HG03520 (cell line): ENCODE measurements around the gene NHLH2.

ENCODE experiments used
- ATAC-seq: cut with Tn5 transposase; IDR thresholded peaks from one replicate; pipeline ENCODE4 v1.9.1; 2021; ENCODE audit warnings: mild to moderate bottlenecking, moderate library complexity; ENCODE audit not compliant: unreplicated experiment

Gene NHLH2

DNA sequence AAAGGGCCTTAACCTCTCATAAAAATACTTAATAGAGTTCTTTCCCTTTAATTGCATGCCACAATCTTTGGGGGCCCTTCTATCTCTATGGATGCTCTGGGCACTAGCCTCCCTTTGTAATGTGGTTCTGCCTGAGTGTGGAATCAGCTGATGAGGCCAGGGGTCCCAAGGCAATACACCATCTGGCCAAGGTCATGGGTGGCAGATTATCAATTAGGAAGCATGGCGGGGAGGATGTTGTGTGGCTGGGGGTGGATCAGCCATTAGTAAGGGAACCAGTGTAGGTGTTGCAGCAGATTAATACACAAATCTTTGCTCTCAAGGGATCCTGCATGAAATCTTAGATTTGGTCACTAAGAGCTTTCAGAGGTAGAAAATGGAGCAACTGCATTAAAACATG is 35.3 kb downstream of the NHLH2 start:
- ATAC-seq, result no peak

DNA sequence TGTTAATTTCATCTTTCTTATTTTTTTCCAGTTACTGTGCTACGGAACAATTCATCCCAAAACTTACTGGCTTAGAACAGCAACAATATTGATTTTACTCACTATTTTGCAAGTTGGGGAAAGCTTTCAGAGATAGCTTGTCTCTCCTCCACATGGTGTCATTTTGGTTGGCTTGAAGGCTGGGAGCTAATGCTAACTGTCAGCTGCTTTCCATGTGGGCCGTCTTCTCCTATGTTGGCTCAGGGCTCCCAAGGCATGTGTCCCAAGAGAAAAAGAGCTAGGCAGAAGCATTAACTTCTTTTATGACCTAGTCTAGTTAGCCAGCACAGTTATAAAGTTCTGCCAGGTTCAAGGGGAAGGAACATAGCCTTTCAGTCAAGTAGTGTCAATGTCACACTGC is 38.5 kb downstream of the NHLH2 start:
- no peak for ATAC-seq

DNA sequence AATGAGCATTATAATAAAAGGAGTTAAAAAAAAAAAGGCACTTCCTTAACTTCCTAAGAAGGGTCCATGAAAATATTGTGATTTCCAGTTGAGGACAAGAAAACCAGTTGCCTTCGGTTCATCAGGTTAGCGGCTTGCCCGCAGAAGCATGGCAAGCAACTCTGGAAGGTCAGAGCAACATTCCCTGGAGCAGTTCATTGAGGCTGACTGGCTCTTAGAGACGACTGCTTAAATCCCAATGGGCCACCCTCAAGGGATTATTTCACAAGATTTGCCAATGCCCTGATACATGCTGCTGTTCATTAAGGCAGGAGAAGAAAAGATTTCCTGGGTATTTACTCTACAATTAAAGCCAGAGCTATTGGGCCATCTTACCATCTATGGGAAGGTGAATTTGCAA is 43.4 kb downstream of the NHLH2 start:
- no peak for ATAC-seq

DNA sequence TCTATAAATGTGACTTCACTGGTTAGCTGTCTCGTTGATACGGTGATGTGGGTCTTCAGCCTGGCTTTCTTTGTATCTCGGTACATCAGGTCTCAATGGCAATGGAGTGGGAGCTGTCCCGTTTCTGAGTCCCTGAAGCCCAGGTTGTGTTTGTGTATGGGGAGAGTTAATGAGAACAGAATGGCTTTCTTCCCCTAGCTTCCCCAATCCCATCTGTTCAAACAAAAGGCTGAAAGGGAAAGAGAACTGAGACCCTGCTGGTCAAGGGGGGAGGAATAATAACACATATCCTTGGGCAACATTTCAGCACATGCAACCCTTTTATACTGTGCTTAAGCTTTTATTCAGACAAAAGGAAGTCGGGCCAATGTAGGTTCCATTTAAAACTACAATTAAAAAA is 44.0 kb downstream of the NHLH2 start:
- no peak for ATAC-seq

DNA sequence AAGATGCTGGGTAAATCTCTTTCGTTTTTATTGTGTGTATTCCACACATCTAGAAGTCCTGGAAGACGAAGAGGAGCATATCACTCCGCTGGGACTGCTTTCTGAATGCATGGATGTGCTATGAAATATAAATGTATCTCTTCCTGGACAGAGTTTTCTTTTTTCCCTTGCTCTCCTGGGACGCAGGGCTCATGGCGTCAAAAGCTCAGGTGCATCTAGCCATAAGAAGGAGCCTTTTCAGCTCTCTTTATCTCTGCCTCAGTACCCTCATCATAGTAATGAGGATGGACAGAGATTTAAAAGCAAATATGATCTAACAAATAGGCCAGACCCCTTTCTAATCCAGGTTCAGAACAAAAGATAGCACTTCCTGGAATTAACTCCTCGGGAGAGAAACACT is 44.9 kb downstream of the NHLH2 start:
- no peak for ATAC-seq

DNA sequence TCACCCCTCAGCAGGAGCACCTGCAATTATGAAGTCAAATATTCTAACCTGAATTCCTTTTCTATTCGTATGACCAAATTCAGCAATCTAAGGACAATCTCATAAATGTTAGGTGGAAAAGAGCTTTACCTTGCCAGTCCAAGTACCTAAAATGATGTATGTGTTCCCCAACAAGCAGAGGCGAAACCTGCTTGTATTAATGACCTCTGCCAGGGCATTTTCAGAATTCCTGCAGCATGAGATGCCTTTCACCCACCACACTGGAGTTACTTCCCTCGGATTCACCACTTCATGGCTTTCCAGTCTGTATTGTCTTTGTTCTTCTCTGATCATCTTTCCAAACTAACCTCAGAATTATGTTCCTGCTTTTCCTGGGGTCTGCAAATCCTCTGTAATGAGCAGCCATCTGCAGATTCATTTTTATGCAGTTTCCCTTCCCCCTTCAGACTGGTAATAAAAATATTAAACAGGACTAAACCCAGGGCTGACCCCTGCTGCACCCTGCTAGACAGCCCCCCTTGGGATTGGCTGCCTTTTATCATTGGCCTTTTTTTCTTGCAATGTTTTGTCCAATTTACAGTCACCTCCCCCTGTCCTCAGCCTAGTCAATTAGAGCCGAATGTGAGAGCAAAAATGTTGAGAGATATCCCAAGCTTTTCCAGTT is 45.8 kb downstream of the NHLH2 start:
- no peak for ATAC-seq

DNA sequence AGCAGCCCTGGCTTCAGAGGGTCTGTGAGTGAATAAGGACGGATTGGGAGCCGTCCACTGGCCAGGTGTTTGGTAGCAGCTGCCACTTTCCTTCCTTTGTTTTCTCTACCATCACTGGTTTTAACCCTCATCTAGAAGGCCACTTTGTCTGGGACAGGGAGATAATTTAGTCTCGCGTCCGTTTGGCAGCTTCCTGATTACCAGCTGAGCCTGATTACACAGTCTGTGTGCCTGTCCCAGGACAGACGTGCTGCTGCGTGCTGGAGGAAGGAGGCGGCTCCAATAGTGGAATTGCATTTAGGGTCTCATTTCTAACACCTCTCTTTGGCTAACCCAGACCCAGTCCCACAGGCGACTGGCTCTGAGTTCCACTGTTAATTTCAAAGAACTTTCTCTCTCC is 47.8 kb downstream of the NHLH2 start:
- no peak for ATAC-seq

DNA sequence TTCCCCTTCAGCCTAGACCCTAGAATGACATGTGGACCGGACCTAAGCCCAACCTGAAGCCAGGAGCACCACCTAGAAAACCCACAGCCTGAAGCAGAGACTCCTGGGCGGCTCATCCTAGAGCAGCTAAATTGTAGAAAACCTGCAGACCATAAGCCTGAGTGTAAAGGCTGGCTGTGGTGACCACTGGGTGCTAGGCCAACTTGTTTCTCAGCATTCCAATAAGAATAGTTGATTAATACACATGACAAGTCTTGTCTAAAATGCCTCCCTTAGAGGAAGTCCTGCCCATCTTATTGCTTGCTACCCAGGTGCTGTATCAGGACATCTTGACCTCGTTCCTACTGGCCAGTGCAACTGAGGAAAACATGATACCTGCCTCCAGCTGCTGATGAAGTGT is 49.1 kb downstream of the NHLH2 start:
- ATAC-seq, result no peak

DNA sequence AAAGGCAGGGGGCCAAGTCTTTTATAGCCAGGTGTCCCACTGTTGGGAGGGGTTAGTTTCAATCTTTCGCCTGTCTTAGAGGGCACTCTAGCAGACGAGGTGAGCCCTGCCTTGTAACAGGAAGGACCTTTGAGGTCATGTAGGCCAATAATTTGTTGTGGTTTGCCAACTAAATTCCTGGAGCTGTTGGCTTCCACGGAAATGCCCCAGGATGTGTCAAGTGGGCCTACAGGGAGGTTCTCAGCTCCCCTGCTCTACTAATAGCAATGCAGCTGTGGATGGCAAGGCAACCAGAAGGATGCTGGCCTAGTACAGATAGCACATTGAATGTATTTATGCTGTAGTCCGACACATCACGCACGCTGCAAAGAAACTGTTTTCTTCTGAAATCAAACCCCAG is 50.1 kb downstream of the NHLH2 start:
- ATAC-seq, result no peak

DNA sequence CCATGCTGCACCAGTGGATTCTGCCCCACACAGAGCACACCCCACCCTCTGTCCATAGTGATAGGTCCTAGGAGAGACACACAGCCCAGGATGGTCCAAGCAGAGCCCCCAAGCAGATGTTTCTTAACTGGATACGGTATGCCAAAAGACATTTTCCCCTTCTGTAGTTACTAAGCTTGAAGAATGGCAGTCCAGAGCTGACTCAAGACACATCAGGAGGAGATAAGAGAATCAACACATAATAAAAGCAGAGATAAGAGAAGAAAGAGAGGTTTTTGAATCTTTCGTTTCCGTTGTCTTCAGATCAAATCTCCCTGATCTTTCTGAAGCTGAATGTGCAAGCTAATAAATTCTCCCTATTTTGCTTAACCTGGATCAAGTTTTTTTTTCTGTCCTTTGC is 50.6 kb downstream of the NHLH2 start:
- ATAC-seq, result no peak
